ENCODE data around the gene PCSK2.

The PCSK2 gene

DNA sequence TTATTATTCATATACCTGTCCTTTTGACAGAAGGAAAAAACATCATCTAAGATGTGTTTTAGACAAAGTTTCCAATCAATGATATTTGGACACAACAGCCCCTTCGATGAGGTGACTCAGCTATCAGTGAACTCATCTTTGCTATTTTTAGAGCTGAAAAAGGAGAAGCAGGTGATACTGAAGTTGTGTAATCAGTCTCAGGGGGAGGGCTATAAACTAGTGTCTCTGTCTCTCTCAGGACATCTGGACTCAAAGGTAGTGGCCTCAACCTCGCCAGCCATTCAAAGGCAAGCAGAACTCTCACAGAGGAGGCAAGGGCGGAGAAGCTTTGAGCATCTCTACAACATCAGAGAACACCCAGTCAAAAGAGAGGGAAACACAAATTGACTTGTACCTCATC lies 168.9 kb downstream of the PCSK2 start:
- DNase-seq (ENCODE audit: low read depth in 2 of 2), result no peak

DNA sequence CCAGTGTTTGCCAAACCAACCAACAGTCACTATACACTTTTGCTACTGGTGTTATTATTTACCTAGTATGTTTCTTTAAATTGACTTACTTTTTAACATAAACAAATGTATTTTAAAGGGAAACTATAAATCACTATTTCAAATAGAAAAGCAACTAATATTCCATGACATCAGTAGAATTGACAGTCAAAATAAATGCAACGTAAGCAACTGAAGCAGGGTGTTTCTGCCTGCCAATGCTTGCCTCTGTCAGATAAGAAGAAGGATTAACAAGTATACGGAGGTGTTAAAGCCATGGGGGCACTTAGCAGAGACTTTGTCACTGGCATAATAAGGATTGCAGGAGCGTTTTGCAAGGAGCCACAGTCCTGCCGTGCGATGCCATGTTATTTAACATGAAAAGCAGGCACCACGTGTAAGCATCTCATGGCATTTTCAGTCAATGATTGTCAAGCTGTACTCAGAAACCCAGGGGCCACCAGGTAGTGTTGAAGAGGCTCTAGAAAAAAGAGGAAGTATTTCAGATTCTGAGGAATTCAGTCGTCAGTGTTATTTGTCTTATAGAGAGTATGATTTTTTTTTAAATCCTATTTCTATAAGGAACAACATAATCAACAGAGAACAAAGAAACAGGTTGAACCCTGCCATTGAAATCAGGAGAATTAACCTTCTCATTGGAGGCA lies 172.6 kb downstream of the PCSK2 start:
- no peak for DNase-seq (ENCODE audit: low read depth in 2 of 2)

DNA sequence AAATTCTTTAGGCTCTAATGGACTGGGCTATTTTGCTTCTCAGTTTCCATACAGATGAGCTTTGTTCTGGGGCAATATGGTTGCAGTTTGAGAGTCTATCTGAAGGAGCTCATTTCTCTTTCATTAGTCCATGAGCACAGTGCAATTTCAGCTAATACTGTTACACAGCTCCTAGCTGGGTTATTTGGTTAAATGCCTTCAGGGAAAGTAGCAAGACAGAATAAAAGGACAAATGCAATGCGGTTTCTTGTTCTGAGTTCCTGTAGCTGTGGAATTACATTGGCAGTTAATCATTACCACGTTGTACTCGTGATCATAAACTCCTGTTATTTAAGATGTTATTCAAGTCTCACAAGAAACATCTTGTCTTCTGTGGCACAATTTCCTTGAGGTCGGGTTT lies 176.6 kb downstream of the PCSK2 start:
- no peak for DNase-seq (ENCODE audit: low read depth in 2 of 2)

DNA sequence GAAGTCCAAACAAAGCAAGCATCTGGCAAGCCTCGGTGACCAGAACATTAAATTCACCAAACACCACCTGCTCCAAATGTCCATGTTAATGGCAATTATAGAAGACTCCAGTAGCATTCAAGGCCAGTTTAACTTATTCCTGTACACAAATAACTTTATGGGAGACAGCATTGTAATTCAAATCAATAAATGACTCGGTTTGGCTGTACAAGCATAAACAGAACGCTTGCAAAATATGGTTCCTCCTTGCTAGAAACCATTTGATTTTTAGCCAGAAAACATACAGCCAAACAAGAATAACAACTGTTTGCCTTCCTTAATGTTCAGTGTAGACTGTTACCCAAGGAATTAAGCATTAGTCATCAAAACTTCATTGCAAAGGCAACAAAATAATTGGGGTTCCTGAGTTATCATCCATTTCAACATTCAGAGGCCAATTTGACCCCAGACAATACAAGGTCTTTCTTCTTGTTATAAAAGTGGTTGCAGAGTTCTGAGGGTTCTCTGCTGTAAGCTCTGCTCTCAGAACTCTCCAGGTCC lies 179.3 kb downstream of the PCSK2 start:
- no peak for DNase-seq (ENCODE audit: low read depth in 2 of 2)

DNA sequence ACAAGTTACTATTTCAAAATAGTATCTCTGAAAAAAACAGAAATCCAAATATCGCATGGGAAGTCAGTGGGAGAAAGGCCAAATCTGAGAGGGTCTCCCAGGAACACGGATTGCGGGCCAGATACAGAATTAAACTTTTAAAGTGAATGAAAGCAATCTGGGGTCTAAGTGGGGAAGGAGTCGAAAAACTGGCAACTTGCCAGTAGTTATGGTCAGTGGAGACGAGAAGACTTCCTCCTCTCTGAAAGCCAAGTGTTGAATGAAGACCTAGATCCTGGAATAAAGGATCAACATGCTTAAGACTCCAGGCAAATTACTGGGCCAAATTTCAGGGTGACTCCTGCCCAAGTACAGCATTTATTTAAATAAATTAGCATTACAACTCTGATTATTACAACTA lies 180.7 kb downstream of the PCSK2 start:
- DNase-seq (ENCODE audit: low read depth in 2 of 2), result no peak

DNA sequence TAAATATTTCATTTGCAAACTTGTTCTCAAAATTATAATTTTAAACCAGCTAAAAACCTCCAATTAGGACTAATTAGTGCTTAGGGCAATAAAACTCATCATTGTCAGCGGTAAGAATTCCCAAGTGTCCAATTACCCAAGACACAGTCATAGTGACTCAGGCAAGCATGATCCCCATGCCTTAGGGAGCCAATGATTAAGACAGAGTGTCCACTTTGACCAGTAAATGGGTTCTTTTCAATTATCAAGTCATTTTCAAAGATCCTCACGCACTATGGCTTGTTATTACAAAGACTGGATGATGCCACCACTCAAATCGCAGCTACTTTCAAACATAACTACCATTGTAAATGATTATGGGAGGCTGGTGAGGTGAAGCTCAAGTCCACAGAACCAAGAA lies 190.4 kb downstream of the PCSK2 start:
- DNase-seq (ENCODE audit: low read depth in 2 of 2), result no peak

DNA sequence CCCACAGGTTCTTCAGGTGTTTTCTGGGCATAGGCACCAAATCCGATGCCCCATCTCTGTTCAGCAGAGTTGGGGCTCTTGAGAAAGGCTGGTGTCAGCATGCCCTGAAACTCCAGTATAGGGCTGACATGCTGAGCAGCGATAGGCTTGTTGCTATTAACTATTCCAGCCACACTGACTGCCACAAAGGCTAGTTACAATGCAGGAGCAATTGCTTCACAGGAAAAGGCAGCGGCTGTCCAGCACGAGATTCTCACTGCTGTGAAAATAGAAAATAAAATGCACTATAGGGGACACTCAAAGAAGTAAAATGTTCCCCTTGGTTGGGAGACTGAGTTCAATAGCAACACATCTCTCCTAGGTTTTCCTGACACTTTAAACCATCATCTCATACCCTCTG lies 191.9 kb downstream of the PCSK2 start:
- no peak for DNase-seq (ENCODE audit: low read depth in 2 of 2)

DNA sequence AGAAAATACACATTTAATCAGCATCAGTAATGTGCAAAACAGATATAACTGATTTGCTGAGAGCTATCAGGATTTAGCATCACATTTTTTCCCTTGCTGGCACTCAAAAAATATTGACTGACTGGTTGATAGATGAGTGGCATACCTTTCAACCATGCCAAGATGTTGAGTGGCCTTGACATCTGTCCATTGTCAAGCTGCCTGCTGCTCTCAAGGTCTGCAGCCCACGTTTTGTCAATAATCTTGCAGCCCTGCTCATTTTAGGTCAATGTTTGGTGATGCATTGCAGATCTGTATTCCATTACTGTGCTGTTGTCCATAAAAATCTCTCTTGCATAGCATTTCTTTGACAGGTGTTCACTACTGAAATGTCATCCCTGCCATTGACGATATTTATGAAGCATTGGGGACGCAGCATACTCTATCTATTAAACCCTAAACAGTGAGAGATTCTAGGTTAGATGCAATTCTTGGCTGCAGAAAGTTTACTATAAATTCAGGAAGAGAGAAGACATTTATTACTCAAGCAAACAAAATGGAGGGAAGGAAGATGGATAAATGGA lies 192.7 kb downstream of the PCSK2 start:
- no peak for DNase-seq (ENCODE audit: low read depth in 2 of 2)

DNA sequence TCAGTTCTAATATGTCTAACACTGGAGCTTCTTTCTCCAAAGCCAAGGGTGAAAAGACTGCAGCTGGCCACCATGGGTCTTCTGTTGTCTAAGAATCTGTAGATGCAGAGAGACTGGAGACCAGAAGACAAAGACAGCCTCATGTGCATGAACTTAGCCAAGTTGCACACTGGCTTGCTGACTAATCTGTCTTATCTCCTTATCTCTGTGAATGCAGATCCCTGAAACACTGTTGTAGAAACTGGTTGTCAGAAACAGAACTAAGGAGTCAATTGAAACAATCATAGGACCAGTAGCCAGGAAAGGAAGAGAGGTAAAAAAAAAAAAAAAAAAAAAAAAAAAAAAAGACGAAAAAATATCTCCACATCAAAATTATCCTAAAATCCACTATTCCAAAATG lies 194.7 kb downstream of the PCSK2 start:
- DNase-seq (ENCODE audit: low read depth in 2 of 2), result no peak

DNA sequence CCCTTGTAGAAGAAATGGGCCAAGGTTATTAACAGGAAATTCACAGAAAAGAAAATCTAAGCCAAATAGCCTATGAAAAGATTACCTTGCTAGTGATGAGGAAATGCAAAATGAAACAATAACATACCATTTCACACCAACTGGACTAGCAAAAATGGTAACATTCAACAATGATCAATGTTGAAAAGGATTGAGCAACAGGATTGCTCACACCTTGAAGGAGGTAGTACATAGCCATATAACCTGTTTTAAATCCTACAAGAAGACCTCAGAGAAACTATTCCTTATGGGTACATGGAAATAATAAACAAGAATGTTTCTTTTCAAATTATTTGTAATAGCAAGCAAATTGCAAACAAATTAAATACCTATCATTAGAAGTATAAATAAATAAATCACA lies 196.9 kb downstream of the PCSK2 start:
- no peak for DNase-seq (ENCODE audit: low read depth in 2 of 2)

DNA sequence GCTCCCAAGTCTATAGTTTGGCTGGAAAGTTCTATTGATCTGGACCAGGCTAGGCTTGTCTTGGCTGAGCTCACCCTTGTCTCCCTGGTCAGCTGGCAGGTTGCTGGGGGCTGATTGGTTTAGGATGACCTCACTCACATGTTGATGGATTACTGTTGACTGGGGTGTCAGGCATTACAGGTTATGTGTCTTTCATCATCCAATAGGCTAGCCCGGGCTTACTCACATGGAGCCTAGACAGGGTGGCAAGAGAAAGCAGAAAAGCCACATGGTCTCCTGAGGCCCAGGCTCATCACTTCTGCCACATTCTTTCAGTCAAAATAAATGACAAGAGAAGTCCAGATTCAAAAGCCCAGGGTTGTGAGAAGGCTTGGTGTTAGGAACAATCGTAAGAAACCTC lies 200.8 kb downstream of the PCSK2 start:
- DNase-seq (ENCODE audit: low read depth in 2 of 2), result no peak

DNA sequence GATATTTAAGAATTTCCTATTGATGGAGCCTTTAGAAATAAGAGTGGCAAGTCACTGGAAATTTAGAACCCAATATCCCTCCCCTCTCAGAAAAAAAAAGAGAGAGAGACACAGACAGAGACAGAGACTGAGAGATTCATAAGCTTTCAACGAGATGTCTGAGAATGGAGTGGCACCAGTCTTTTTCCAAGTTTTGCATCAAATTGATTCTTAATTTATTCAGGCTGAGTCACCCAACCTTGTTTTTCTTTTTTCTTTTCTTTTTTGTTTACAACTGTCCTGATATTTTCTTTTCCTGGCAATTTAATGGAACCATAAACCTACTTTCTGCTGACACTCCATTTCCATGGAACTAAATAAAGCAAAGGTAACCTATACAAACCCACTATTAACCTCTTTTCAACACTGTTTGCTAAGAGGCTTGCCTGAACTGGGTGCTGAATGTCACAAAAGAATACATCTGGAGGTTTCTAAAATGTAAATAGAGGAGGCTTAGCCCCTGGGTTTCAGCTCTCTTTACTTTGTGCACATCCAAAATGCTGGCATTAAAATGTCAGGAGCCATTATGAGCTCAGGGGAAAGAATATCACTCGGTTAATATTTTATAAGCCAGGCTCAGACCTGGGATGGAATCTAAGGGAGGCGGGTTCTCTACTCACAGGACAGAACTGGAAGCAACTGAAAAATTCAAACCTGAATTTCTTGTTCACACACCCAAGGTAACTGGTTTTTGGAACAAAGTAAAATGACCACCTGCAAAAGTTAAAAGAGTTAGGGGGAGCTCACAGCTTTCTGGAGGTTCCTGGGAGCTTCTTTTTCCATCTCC lies 203.5 kb downstream of the PCSK2 start:
- no peak for DNase-seq (ENCODE audit: low read depth in 2 of 2)

DNA sequence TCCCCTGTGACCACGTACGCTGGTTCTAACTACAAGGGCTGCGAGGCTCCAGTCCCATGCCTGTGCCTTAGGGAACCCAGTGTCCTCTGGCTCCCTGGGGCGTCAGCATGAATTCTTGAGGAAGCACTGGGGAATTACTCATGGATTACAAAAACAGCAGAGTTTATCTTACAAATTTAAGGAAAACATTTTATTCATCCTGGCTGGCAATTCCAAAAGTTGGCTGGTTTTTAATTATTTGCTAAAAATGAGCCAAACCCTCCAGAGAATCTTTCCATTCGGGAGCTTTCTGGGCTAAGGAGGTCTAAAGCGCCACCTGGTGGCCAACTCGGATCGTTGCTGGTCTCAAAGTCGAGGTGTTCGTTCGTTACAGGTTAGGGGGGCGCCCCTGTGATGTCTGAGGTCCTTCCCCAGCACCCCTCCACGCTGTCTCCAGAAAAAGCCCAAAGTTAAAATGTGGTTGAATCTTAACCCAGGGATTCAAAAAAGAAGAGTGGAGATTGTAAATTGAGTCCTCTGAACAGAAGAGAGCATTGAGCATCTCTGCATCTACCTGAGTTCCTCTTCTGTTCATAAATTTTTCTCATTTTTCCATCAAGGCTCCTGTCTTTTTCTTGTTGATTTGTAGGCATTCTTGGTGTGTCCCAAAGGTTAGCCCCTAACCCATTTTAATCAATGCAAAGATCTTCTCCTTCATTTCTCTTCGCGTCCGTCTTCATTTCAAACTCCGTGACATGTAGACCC lies 205.0 kb downstream of the PCSK2 start:
- peak; percentile 1 to 3 for DNase-seq (ENCODE audit: low read depth in 2 of 2)

DNA sequence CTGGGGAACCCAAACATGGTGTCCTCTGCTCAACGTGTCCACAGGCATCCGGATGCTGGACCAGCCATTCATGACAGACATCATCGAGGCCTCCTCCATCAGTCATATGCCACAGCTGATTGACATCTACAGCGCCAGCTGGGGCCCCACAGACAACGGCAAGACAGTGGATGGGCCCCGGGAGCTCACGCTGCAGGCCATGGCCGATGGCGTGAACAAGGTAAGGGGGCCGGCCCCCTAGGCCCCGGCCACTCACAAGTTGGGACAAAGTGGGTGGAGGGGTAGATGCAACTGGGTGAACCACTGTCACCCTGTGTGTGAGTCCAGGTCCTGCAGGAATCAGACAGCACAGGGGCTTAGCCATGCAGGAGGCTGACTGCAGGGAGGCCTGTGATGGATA lies 209.8 kb downstream of the PCSK2 start:
- DNase-seq (ENCODE audit: low read depth in 2 of 2), result no peak

DNA sequence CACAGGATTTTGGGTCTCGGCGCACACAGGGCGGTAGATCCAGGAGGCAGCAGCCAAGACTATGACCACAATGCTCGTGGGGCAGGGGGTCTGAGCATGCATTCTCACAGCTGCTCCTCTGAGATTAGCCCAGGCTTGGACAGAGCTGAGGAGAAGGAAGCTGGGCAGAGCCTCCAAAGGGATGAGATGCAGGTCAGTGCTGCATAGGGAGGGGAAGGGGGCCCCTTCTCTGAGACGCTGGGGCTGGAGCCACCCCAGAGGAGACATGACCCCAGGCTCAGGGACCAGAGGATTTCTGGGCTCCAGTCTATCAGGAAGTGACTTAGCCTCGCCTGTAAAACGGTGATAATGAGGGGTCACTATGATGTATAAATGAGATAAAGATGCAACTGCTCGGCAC lies 210.4 kb downstream of the PCSK2 start:
- no peak for DNase-seq (ENCODE audit: low read depth in 2 of 2)

DNA sequence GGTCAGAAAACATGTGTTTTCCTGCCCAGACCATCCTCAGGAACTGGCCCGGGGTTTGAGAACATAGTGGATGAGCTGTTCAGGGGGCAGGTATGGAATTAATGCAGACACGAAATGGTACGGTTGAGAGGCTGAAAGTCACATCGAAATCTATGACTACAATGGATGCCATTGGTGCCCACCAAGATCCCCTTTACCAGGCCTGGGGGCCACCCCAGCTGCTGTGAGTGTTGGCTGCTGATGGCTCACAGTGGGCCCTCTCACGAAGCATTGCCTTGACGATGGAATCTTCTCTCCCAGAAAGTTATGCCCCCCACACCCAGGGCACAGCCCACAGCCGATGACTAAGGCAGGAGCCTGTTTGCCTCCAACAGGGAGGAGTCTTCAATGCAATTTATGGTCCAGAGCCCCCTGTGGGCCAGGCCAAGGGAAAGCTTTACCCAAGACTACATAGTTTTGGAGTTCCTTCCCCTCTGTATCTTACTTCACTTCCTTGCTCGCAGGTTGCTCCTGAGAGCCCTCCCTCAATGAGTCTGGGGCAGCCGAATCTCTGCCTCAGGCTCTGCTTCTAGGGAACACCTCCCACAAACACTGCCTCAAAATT lies 211.7 kb downstream of the PCSK2 start:
- no peak for DNase-seq (ENCODE audit: low read depth in 2 of 2)

DNA sequence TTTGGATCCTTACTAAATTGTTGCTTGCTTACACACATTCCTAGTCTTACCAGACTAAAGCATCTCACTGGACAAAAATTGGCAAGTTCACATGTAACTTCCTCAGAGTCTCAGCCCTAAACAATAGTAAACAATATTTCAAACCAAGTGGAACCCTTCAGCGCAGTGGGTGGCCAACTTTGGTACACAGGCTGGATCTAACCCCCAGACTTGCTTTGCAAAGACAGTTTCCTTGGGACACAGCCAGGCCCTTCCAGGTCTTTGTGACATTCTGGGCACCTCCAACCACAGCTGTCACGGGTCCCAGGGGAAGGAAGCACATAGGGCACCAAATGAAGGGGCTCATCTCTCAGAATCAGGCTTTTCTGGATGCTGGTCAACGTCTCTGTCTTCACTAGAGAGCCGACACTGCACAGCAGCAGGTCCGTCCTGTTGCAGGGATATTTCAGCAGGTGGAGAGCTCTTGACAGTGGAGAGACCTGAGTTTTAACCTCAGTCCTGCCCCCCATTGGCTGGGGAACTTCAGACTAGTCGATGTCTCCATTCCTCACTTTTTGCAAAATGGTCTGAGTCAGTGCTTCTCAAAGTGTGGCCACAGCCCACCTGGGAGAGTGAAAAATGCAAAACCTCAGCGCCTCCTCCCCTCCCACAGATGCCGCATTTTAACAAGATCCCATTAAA lies 212.9 kb downstream of the PCSK2 start:
- no peak for DNase-seq (ENCODE audit: low read depth in 2 of 2)

DNA sequence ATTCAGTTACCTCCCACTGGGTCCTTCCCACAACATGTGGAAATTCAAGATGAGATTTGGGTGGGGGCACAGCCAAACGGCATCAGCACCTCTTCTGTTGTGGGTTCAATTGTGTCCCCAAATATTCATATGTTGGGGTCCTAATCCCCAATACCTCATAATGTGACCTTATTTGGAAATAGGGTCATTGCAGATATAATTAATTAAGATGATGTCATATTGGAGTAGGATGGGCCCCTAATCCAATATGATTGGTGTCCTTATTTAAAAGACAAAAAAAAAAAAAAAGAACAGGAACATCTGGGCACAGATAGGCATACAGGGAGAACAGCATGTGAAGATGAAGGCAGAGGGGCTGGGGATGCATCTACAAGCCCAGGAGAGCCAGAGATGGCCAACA lies 214.9 kb downstream of the PCSK2 start:
- no peak for DNase-seq (ENCODE audit: low read depth in 2 of 2)

DNA sequence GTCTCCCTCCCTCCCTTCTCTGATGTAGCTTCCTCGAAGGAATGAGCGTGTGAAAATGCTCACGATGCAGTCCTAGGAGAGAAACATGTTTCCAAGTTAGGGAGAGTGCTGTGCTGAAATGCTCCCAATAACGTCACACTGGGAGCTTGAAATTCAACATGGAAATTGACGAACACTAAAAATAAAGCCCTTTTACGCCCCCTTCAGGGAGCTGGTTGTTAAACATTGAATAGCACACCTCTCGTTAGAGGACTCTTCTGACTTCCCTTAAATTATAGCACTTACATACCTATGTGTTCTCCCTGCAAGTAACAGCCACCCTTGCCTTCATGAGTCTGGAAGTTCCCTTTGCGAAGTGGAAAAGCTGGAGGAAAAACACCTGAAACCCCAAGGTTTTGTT lies 215.7 kb downstream of the PCSK2 start:
- DNase-seq (ENCODE audit: low read depth in 2 of 2), result no peak

DNA sequence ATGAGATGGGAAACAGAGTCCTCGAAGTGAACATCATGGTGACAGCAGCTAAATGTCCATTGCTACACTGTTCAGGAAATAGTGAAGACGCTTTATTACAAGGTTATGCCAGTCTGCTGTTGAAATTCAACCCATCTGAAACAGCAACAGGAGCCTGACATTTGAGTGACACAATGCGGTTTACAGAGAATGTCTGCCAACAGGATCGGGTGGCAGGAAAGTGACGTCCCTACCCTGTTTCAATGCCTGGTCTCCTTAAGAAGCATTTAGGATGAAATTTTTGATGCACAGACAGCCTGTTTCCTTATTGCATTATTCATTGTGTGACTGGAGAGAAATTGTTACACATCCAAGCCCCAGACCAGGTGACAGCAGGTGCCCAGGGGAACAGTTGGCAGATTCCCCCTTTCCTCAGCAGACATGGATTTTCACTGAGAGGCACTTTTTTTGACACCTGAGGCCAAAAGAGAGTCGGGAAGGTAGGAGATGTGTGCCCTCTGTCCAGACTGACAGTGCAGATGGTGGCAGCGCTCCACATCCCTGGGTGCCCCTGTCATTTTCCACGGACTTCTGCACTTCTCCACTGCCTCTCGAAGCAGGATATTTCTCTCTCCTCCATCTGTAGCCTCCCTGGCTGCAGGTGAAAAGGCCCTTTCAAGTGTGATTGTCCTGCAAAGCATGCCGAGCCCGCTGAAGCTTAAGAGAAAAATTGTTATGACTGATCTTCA lies 216.5 kb downstream of the PCSK2 start:
- DNase-seq (ENCODE audit: low read depth in 2 of 2), result no peak

DNA sequence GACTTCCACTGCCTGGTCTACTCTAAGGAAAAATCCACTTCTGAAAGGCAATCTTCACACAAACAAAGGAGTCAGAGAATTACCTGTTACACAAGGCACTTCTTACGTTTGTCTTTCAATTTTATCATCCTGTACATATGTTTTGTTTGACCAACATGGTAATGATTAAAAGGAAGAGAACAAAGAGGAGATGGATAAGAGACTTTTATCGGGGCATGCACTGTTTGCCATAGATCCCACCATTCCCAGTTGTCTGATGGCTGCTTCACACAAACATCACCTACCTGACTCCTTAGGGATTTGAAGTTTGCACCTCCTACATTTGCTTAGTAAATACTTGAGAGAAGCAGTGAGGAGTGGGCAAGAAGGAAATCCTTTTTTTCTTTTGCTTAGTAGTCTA lies 217.3 kb downstream of the PCSK2 start:
- DNase-seq (ENCODE audit: low read depth in 2 of 2), result no peak

All from stimulated activated CD4-positive, alpha-beta T cell treated with anti-CD3 and anti-CD28 coated beads, Interleukin-1b, Interleukin-23, amount 100 ng/mL, for 1 hour (primary cell).